GM21526 (cell line): ENCODE measurements around the gene GDI1.

ENCODE experiments used
- ATAC-seq: cut with Tn5 transposase; IDR thresholded peaks from one replicate; pipeline ENCODE4 v1.9.1; 2021; ENCODE audit warnings: moderate library complexity; ENCODE audit not compliant: unreplicated experiment, low FRiP score

The GDI1 gene

GRCh38 chrX:154408659-154409221 lies 28.2 kb upstream of the GDI1 start:
- no peak for ATAC-seq

DNA sequence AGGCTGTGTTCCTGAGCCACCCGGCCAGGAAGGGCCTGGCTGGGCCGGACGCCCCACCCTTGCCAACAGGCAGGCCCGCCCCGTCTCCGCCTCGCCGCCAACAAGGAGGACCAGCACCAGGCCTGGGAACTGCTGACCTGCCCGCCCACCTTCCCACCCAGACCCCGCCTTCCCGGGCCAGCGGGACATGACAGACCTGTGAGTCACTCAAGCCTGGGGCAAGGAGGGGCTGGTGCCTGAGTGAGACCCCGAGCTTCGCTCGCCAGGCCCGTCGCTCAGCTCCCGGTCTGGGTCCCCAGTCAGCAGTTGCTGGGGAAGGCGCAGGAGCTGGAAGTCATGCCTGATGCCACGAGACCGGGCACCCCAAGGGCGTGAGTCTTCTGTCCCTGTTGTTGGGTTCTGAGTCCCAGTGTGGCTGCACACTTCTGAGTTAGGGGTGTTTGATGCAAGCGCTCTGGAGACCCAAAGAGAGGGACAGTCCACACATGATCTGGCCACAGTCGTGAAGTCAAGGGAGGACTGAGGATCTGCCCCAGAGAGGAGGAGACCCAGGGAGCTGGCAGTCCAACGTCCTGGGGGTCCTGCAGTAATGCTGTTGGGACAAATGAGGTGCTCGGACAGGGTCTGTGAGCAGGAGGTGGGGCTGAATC lies 27.6 kb upstream of the GDI1 start, which contains the start of gene DNASE1L1:
TSS of gene DNASE1L1 (minus strand) at position 33 of the 650 bp plus-strand sequence. CDS start 3,686 bp downstream, outside the sequence.
- no peak for ATAC-seq

- ATAC-seq: no peak
Measured at GRCh38 chrX:154411981-154412340, 25.0 kb upstream of the GDI1 start.

- ATAC-seq: no peak
Measured at GRCh38 chrX:154412468-154412867, 24.5 kb upstream of the GDI1 start.

DNA sequence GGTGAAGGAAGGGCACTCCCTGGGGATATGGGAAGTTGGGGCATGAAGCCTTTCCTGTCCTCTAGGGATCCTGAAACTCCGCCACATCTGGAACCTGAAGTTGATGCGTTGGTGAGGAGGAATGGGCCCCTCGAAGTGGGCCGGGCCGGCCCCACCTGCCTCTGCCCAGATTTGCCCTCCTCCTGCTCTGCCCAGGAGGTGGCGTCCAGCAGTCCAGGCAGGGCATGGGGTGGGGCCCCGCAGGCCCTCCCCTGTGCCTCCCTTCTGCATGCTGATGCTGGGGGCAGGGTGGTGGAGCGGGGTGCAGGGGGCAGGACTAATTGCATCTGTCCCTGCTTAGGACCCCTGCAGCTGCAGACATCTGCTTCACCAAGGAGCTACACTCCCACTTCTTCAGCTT lies 23.8 kb upstream of the GDI1 start:
- no peak for ATAC-seq

- ATAC-seq: no peak
Measured at GRCh38 chrX:154417157-154417556, 19.8 kb upstream of the GDI1 start.

DNA sequence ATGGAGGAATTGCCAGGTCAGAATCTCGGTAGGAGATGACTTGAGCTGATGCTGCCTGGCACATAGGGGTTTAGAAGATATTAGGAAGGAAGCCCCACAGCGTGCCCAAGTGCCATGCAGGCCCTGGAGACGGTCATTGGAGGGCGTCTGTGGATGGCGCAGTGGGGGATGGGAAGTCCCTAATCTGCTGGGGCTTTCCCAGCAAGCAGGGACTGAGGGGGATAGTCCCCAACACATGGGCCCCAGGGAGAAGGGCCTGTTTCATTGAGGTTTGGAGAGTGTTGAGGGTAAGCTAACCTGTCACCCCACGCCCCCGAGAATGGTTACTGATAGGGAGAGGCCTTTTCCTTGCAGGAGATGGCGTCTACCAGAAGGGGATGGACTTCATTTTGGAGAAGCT lies 17.8 kb upstream of the GDI1 start:
- no peak for ATAC-seq

GRCh38 chrX:154419688-154420401 lies 17.1 kb upstream of the GDI1 start:
- no peak for ATAC-seq

GRCh38 chrX:154420402-154420756 lies 16.6 kb upstream of the GDI1 start:
- no peak for ATAC-seq

DNA sequence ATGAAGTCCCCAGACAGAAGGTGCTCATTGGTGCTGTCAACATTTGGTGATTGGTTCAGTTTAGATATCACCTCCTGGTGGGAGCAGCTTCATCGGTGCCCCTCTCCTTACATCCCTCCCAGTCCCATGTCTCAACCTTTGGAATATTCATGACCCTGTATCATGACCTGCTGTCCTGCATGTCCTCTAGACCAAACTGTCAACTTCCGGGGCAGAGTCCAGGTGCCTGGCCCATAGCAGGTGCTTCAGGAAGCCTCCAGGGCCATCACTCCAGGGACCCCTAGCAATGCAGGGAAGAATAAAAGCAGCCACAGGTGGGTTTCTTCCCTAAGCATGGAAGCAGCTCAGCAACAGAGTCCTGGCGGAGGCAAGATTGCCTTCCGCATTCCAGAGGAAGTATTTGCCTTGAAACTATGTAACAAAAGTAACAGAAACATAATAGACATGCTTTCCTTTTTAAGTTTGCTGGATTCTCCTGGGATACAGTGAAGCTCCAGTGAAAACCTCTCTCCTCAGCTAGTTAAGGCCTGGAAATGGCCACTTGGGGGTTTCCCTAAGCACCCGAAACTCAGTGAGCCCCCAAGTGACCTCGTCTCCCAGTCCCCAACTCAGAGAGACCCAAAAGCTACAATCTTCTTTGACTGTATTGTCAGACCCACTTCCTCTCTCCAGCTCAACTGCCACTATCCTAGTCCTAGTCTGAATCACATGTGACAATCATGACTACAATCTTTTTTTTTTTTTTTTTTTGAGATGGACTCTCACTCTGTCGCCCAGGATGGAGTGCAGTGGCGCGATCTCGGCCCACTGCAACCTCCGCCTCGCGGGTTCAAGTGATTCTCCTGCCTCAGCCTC lies 9.8 kb upstream of the GDI1 start:
- no peak for ATAC-seq

GRCh38 chrX:154428176-154429171 lies 8.5 kb upstream of the GDI1 start, which contains the start of gene ATP6AP1:
Gene ATP6AP1 (plus strand): TSS chrX:154428677. CDS start chrX:154428693, 16 bp downstream.
- ATAC-seq: peak; percentile 86

DNA sequence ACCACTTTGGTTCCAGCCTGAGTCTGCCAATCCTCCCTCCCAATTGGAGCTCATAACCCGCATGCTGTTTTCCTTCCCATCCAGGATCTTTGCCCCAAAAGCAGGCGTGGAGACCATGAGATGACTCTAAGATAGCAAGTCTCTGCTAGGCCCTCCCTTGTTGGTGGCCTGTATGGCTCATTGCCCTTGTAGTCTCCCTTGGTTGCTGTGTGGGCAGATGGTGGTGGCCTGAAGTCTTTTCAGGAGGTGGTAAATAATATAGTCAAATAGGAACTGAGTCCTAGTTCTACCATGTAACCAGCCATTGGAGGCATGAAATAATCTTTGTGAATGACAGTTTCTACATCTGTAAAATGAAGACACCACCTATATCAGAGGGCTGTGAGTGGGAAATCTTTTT lies 7.2 kb upstream of the GDI1 start:
- ATAC-seq: no peak

DNA sequence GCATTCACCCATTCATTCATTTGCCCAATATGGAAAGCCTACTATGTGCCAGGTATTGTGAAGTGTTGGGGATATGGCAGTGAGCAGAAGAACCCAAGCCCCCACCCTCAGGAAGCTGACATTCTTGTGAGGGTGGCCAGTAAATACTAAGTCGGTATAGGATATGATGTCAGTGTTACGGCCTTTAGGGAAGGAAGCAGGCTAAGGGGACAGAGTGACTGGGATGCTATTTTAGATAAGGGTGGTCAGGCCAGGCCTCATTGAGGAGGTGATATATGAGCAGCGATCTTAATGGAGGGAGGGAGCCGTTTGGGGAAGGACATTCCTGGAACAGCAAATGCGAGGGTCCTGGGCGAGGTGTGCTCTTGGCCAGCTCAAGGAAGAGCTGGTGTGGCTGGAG lies 6.5 kb upstream of the GDI1 start:
- ATAC-seq: no peak

DNA sequence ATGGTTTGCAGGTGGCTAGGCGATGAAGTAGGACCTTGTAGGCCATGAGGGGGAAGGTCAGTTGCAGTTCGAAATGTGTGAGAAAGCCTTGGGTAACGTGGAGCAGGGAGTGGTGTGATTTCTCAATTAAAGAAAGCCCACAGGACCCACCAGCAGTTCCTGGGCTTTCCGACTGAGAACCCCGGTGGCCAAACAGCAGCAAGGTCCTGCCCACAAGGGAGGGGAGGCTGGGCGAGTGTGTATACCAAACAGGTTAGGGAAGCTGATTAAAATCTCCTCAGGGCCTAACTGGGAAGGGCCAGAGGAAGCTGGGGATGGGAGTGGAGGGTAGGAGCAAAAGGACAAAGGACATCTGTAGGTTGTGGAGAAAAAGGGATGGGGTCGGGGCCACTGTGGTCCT lies 6.0 kb upstream of the GDI1 start:
- no peak for ATAC-seq

GRCh38 chrX:154431341-154431740 lies 5.6 kb upstream of the GDI1 start:
- no peak for ATAC-seq

GRCh38 chrX:154432210-154432609 lies 4.7 kb upstream of the GDI1 start:
- ATAC-seq: no peak

GRCh38 chrX:154433605-154434004 lies 3.3 kb upstream of the GDI1 start:
- no peak for ATAC-seq

- ATAC-seq: no peak
Measured at GRCh38 chrX:154434394-154435168, 2.4 kb upstream of the GDI1 start.

DNA sequence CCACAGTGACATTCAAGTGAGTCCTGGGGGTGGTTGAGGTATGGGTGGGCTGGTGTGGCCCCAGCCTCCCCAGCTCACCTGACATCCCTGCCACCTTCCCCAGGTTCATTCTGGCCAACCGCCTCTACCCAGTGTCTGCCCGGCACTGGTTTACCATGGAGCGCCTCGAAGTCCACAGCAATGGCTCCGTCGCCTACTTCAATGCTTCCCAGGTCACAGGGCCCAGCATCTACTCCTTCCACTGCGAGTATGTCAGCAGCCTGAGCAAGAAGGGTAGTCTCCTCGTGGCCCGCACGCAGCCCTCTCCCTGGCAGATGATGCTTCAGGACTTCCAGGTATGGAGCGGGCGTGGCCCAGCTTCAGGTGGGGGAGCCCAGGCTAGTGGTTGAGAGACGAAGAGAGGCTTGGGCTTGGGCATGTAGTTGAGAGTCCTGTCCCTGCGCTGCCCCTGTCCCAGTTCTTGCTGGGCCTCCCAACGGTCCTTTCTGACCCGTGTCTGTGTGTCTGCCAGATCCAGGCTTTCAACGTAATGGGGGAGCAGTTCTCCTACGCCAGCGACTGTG lies 1.7 kb upstream of the GDI1 start:
- no peak for ATAC-seq
